CD14-positive monocyte (primary cell): ENCODE results near the gene KCNIP2. TPM values are rescaled to one million over a fixed set of nuclear protein-coding genes. Genes with fewer than 3 reads are reported as not detected.
A peak's percentile ranks its signal among the peaks of the same experiment; 100 is the strongest.

Source experiments
- DNase-seq, 3 donors: peaks; one replicate each; pipeline ENCODE4 v3.0.0-alpha.2; 2011 to 2022
- H2AFZ ChIP-seq: 2 replicates; pipeline ENCODE4 v1.6.0; 2012; ENCODE audit warnings: mild to moderate bottlenecking, low read depth, low read length, inconsistent platforms; ENCODE audit not compliant: insufficient read depth, poor library complexity, severe bottlenecking
- H3K27ac ChIP-seq, 2 donors: 1 replicate in 1 of 2; 2 replicates in 1 of 2; pipeline ENCODE4 v1.5.1; 2012 to 2013; ENCODE audit warnings: low read length in 2 of 2, control low read depth in 1 of 2, inconsistent platforms in 1 of 2, low read depth in 1 of 2, mild to moderate bottlenecking in 1 of 2
- H3K27me3 ChIP-seq, 2 donors: one replicate each; pipeline versions ENCODE4 v1.6.0 to v1.6.1; 2011 to 2013; ENCODE audit warnings: low read length in 2 of 2; ENCODE audit not compliant: control insufficient read depth in 2 of 2, insufficient read depth in 2 of 2
- H3K36me3 ChIP-seq, 2 donors: replicated peaks in 1 of 2; 1 replicate in 1 of 2; 2 replicates in 1 of 2; pipeline versions ENCODE4 v1.5.1 to v1.6.1; 2012 to 2013; ENCODE audit warnings: low read length in 2 of 2, control low read depth in 1 of 2, inconsistent platforms in 1 of 2, mild to moderate bottlenecking in 1 of 2; ENCODE audit not compliant: insufficient read depth in 2 of 2, control insufficient read depth in 1 of 2
- H3K4me1 ChIP-seq, 2 donors: 1 replicate in 1 of 2; 2 replicates in 1 of 2; pipeline versions ENCODE4 v1.5.1 to v1.6.1; 2012 to 2013; ENCODE audit warnings: low read length in 2 of 2, control low read depth in 1 of 2, inconsistent platforms in 1 of 2, mild to moderate bottlenecking in 1 of 2, moderate library complexity in 1 of 2; ENCODE audit not compliant: insufficient read depth in 2 of 2, control insufficient read depth in 1 of 2
- H3K4me2 ChIP-seq: replicated peaks from 2 replicates; pipeline ENCODE3; 2012; ENCODE audit warnings: low read length, moderate library complexity, mild to moderate bottlenecking; ENCODE audit not compliant: poor library complexity, severe bottlenecking; ENCODE audit errors: extremely low read depth
- H3K4me3 ChIP-seq, 3 experiments: fragments of 200-600 bp in 1 of 3; sonication (generic) in 1 of 3; replicated peaks in 1 of 3; 1 replicate in 2 of 3; 2 replicates in 1 of 3; pipeline ENCODE4 v1.5.1; 2011 to 2013; ENCODE audit warnings: low read length in 3 of 3, mild to moderate bottlenecking in 3 of 3, control low read depth in 2 of 3, low read depth in 2 of 3, inconsistent platforms in 1 of 3, moderate library complexity in 1 of 3
- H3K79me2 ChIP-seq: 2 replicates; pipeline ENCODE4 v1.6.0; 2012; ENCODE audit warnings: mild to moderate bottlenecking, control low read depth, inconsistent platforms, low read length, moderate library complexity; ENCODE audit not compliant: insufficient read depth
- H3K9ac ChIP-seq: 2 replicates; pipeline ENCODE4 v1.6.0; 2017; ENCODE audit warnings: low read length, mild to moderate bottlenecking; ENCODE audit not compliant: insufficient read depth, poor library complexity, severe bottlenecking
- H3K9me3 ChIP-seq, 2 donors: replicated peaks in 1 of 2; 1 replicate in 1 of 2; 2 replicates in 1 of 2; pipeline versions ENCODE4 v1.5.1 to v1.6.1; 2012 to 2013; ENCODE audit warnings: low read length in 2 of 2, control low read depth in 1 of 2; ENCODE audit not compliant: control insufficient read depth in 1 of 2, insufficient read depth in 1 of 2
- H4K20me1 ChIP-seq: 2 replicates; pipeline ENCODE4 v1.6.0; 2012; ENCODE audit warnings: mild to moderate bottlenecking, low read length, control low read depth, moderate library complexity; ENCODE audit not compliant: insufficient read depth
- H3K27ac Mint-ChIP-seq, 7 donors: one replicate each; pipeline ENCODE4 v1.8.0; 2020; ENCODE audit warnings: mild to moderate bottlenecking in 7 of 7, mixed read lengths in 7 of 7, moderate library complexity in 6 of 7, inconsistent platforms in 2 of 7
- H3K27me3 Mint-ChIP-seq, 3 donors: one replicate each; pipeline ENCODE4 v1.8.0; 2021 to 2022; ENCODE audit warnings: low read depth in 3 of 3, mild to moderate bottlenecking in 3 of 3, mixed read lengths in 3 of 3, moderate library complexity in 3 of 3, inconsistent platforms in 1 of 3
- H3K36me3 Mint-ChIP-seq, 2 donors: one replicate each; pipeline ENCODE4 v1.8.0; 2020; ENCODE audit warnings: mixed read lengths in 2 of 2, inconsistent platforms in 1 of 2, mild to moderate bottlenecking in 1 of 2
- H3K4me1 Mint-ChIP-seq: one replicate; pipeline ENCODE4 v1.8.0; 2020; ENCODE audit warnings: mild to moderate bottlenecking, mixed read lengths
- H3K4me3 Mint-ChIP-seq, 2 donors: one replicate each; pipeline ENCODE4 v1.8.0; 2020; ENCODE audit warnings: mild to moderate bottlenecking in 2 of 2, mixed read lengths in 2 of 2, moderate library complexity in 1 of 2
- H3K9me3 Mint-ChIP-seq, 7 donors: one replicate each; pipeline ENCODE4 v1.8.0; 2020 to 2022; ENCODE audit warnings: mixed read lengths in 7 of 7, mild to moderate bottlenecking in 6 of 7, moderate library complexity in 6 of 7, inconsistent platforms in 2 of 7
- WGBS: methylation state at CpG from one replicate; pipeline ENCODE4 v1.1.5; 2013; ENCODE audit warnings: missing lambda C conversion rate; ENCODE audit not compliant: insufficient coverage; 5-methylcytosine and 5-hydroxymethylcytosine counted together
- intact Hi-C, 2 donors: fragments of 100-400 bp; cut with micrococcal nuclease; formaldehyde crosslinking; loops; one replicate each; pipeline versions ENCODE4 v1.15.0 to v1.15.1; 2023
- polyA plus RNA-seq, 3 donors: library from polyadenylated mRNA; depleted of rRNA in 1 of 3; unstranded in 2 of 3; stranded (reverse) in 1 of 3; fragments of 300-500 nt in 2 of 3; fragments of >200 nt in 1 of 3; fragmentation: Illumina TruSeq in 2 of 3; gene quantifications; 1 replicate in 2 of 3; 2 replicates in 1 of 3; pipeline ENCODE4 v1.2.3, GENCODE V29; 2012 to 2021
- TF ChIP-seq, protein P1 (sequence below): fragments of 200-600 bp; IDR thresholded peaks from one replicate; pipeline ENCODE4 v1.8.0; 2022; ENCODE audit warnings: antibody characterized with exemption, mild to moderate bottlenecking

The KCNIP2 gene
- polyA plus RNA-seq, 3 donors: 0.48 to 2.1 TPM; not detected in 1

DNA sequence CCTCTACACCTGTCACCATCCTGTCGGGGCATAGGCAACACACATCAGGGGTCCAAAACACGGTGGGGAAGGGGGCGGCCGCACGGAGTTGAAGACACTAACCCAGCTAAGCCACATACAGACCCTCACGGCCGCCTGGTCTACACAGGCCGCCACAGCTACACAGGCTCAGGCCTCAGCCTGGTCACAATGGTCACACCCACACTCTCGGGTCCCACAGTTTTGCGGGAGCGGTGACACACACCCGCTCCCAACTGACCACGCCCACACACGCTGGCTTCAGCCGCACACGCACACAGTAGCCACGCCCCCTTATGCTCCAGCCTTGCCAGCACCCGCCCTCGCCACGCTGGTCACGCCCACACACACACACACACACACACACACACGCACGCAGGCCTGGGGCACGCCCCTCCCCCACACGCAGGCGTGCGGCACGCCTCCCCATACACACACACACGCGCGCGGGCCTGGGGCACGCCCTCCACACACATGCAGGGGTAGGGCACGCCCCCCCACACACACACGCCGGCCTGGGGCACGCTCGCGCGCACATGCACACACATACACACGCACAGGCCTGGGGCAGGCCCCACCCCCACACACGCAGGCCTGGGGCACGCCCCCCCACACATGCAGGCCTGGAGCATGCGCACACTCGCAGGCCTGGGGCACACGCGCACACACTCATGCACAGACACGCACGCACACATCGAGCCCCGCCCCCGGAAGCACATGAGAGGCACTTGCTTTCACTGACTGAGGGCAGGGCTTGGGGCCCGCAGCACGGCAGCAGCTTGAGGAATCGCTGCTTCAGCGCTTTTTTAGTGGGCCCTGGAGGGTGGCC is 13.1 kb downstream of the KCNIP2 start:
- H3K36me3 ChIP-seq: peaks cover 0 to 9% of the 10 kb centered on the region in 2 donors
- peak; percentile 96 to 99 (median 98) for DNase-seq
- H3K79me2 ChIP-seq: no peaks in the 10 kb centered on the region
- Mint-ChIP-seq H3K27me3 (peaks cover 0 to 2% (median 0%) of the 10 kb centered on the region in 3 donors), H3K27ac (peak overlapping the region; percentile 74 to 92 (median 87)), H3K4me1 (peaks cover 52% of the 10 kb centered on the region), H3K4me3 (peak overlapping the region; percentile 69 to 90), H3K36me3 (peaks cover 5 to 11% of the 10 kb centered on the region in 2 donors), H3K9me3 (no peaks in the 10 kb centered on the region)
- under 1% methylated on average over 45 of the region's 56 CpGs for WGBS
- H3K9me3 ChIP-seq: no peaks in the 10 kb centered on the region
- H3K27ac ChIP-seq: peak overlapping the region; percentile 44 to 86
- no peaks in the 10 kb centered on the region for H3K27me3 ChIP-seq
- H3K4me2 ChIP-seq: peak overlapping the region; percentile 89
- TF ChIP-seq, protein P1, sequence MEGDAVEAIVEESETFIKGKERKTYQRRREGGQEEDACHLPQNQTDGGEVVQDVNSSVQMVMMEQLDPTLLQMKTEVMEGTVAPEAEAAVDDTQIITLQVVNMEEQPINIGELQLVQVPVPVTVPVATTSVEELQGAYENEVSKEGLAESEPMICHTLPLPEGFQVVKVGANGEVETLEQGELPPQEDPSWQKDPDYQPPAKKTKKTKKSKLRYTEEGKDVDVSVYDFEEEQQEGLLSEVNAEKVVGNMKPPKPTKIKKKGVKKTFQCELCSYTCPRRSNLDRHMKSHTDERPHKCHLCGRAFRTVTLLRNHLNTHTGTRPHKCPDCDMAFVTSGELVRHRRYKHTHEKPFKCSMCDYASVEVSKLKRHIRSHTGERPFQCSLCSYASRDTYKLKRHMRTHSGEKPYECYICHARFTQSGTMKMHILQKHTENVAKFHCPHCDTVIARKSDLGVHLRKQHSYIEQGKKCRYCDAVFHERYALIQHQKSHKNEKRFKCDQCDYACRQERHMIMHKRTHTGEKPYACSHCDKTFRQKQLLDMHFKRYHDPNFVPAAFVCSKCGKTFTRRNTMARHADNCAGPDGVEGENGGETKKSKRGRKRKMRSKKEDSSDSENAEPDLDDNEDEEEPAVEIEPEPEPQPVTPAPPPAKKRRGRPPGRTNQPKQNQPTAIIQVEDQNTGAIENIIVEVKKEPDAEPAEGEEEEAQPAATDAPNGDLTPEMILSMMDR: no peak
- H2AFZ ChIP-seq: peak overlapping the region; percentile 52
- H3K9ac ChIP-seq: peak overlapping the region; percentile 67
- peaks cover 51 to 54% of the 10 kb centered on the region in 2 donors for H3K4me1 ChIP-seq
- intact Hi-C loops: loop anchor here in 1 of 2 donors (5.0 kb wide), 1 partner anchor 322 kb away; the partner anchor contains the start of gene NOLC1
- H3K4me3 ChIP-seq: peak overlapping the region; percentile 43 to 76 (median 46)
- peaks cover 24% of the 10 kb centered on the region for H4K20me1 ChIP-seq

DNA sequence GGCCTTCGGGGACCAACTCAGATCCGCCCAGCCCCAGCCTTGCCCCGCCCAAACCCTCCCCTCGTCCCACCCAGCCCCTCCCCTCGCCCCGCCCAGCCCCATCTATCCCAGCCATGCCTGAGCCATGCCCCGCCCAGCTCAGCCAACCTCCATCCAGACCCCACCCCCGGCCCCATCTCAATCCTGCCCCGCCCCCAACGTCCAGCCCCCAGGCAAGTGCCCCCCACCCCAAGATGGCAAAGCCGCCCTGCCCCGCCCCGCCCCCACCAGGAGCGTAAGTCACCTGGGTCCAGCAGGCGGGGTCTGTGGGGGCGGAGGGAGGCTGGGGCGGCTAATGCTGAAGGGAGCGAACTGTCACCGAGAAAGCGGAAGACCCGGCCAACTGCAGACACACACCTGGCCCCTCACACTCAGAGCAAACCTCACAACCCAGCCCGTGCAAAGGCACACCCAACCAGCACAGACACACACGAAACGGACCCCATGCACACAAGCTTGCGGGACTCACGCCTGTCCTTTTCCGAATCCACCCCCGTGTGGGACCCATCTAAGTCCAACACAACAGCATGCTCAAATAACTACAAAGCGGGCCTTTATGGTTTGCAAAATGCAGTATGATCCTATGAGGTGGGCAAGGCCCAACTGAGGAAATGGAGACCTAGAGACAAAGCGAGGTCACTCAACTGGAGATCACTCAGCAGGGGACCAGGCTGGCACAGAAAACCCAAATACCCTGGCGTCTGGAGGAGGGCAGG is 13.9 kb downstream of the KCNIP2 start:
- Histone ChIP-seq H3K79me2 (no peaks in the 10 kb centered on the region), H3K27ac (peak overlapping the region; percentile 44 to 86), H4K20me1 (peaks cover 16% of the 10 kb centered on the region), H3K4me2 (peak overlapping the region; percentile 89), H2AFZ (peak overlapping the region; percentile 52), H3K9me3 (no peaks in the 10 kb centered on the region), H3K9ac (peak overlapping the region; percentile 67), H3K27me3 (no peaks in the 10 kb centered on the region), H3K4me3 (peak overlapping the region; percentile 14 to 76 (median 43)), H3K4me1 (peaks cover 43 to 46% of the 10 kb centered on the region in 2 donors), H3K36me3 (peaks cover 0 to 9% of the 10 kb centered on the region in 2 donors)
- H3K9me3 Mint-ChIP-seq: no peaks in the 10 kb centered on the region
- peaks cover 46% of the 10 kb centered on the region for H3K4me1 Mint-ChIP-seq
- peaks cover 0 to 2% (median 0%) of the 10 kb centered on the region in 3 donors for H3K27me3 Mint-ChIP-seq
- intact Hi-C loops: loop anchor here in 1 of 2 donors (5.0 kb wide), 1 partner anchor 323 kb away; the partner anchor contains the start of gene NOLC1
- 5% methylated on average over 14 of the region's 31 CpGs for WGBS
- peak overlapping the region; percentile 74 to 92 (median 87) for H3K27ac Mint-ChIP-seq
- peak overlapping the region; percentile 69 to 90 for H3K4me3 Mint-ChIP-seq
- TF ChIP-seq, protein P1: no peak
- DNase-seq: peak in 2 of 3 donors; percentile 25 to 47
- H3K36me3 Mint-ChIP-seq: peaks cover 10 to 13% of the 10 kb centered on the region in 2 donors
